Activated naive CD8-positive, alpha-beta T cell (primary cell): ENCODE results near the gene GPR101.
A peak's percentile ranks its signal among the peaks of the same experiment; 100 is the strongest.
"Not testable (repeated sequence)": the region's sequence is repeated elsewhere in the genome, so short reads cannot be mapped to it uniquely, and the experiment has no call there.

Experiments
- H3K27ac Mint-ChIP-seq: one replicate; pipeline ENCODE4 v1.8.0; 2021; ENCODE audit warnings: mixed read lengths
- H3K27me3 Mint-ChIP-seq: one replicate; pipeline ENCODE4 v1.8.0; 2021; ENCODE audit warnings: mixed read lengths
- H3K36me3 Mint-ChIP-seq: one replicate; pipeline ENCODE4 v1.8.0; 2021; ENCODE audit warnings: mixed read lengths
- H3K4me1 Mint-ChIP-seq: one replicate; pipeline ENCODE4 v1.8.0; 2021; ENCODE audit warnings: low read depth, mixed read lengths
- H3K4me3 Mint-ChIP-seq: one replicate; pipeline ENCODE4 v1.8.0; 2021; ENCODE audit warnings: mild to moderate bottlenecking, mixed read lengths
- H3K9me3 Mint-ChIP-seq: one replicate; pipeline ENCODE4 v1.8.0; 2021; ENCODE audit warnings: low read depth, mixed read lengths

GPR101 gene

GRCh38 chrX:137034508-137034872 is 695 bp upstream of the GPR101 start:
- no peaks in the 10 kb centered on the region for H3K36me3 Mint-ChIP-seq
- H3K27me3 Mint-ChIP-seq, result peaks cover 21% of the 10 kb centered on the region
- no peaks in the 10 kb centered on the region for H3K9me3 Mint-ChIP-seq
- peak overlapping the region; percentile 77 for H3K4me3 Mint-ChIP-seq
- peaks cover 12% of the 10 kb centered on the region for H3K4me1 Mint-ChIP-seq
- no peak overlapping the region for H3K27ac Mint-ChIP-seq

DNA sequence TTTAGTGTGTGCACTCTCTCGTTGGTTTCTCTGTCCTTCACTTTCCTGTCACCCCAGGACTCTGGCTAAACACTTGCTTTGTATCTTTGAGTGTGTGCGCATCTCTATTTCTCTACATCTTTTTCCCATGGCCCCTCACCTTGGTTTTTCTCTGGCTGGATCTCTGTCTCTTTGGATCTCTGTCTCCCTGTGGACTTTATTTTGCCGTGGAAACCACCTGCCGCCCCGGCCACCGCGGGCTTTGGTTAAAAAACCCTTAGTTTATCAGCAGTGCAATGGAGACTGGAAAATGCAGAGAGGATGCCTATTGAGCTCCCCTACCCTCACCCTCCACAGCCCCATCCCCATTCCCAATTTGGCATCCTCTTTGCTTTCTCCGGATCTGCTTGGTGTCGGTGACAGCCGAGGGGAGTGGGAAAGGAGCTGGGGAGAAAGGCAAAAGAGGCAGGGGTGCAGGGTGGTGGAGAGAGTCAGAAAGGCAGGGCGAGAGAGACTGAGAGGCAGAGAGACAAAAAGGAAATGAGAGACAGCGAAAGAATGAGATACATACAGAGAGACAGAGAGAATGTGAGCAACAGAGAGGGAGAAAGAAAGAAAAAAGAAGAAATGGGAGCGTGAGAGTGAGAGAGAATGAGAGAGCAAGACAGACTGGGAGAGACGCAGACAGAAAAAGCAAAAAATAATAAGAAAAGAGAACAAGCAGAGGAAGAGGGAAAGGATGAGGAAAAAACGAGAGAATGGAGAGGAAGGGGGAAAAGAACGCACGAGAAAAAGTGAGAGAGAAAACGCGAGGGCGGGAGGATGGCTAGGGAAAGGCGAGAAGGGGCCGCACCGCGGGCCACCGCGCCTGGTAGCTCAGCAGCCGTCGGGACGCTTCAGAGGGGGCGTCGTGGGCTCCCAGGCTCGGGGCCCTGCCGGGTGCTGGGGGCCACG is 688 bp downstream of the GPR101 start:
- Mint-ChIP-seq H3K36me3 (no peaks in the 10 kb centered on the region), H3K27me3 (peaks cover 21% of the 10 kb centered on the region), H3K27ac (no peak overlapping the region), H3K9me3 (no peaks in the 10 kb centered on the region), H3K4me3 (no peak overlapping the region), H3K4me1 (peaks cover 12% of the 10 kb centered on the region)

GRCh38 chrX:137032341-137032694 is 1.5 kb downstream of the GPR101 start:
- H3K27ac Mint-ChIP-seq, result no peak overlapping the region
- H3K36me3 Mint-ChIP-seq, result no peaks in the 10 kb centered on the region
- H3K4me1 Mint-ChIP-seq, result peaks cover 12% of the 10 kb centered on the region
- H3K9me3 Mint-ChIP-seq, result no peaks in the 10 kb centered on the region
- no peak overlapping the region for H3K4me3 Mint-ChIP-seq
- H3K27me3 Mint-ChIP-seq, result peaks cover 21% of the 10 kb centered on the region

DNA sequence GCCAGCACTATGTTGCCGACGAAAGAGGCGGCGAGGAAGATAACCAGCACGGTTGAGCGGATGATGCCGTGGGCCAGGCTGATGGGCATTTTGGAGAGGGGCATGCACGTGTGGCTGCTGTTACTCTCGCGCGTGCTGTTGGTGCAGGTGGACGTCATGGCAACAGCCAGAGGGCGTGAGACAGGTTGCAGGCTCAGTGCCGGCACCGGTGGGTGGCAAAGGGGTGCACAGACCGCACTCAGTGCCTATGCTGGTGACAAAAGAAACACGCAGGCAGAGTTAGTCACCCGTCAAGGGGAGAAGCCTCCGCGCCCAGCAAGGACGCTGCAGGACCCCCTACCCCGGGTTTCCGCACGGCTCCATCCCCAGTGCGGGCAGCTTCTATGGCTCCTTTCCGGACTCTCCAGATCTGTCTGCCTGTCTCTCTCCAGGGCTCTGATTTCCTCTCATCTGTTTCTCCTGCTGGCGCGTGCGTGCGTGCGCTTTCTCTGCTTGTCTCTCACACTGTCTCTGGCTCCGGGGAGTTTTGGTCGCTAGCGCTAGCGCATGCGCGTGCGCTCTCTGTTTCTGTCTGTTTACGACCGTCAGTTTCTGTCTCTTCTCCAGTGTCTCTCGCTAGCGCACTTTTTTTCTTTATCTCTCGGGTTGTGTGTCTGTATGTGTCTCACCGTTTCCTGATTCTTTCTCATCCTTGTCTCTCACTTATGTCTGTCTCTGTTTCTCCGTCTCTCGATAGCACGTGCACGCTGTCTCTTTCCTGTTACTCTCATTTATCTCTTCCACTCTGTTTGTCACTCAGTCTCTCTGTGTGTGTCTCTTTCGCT is 2.1 kb downstream of the GPR101 start:
- H3K4me3 Mint-ChIP-seq, result no peak overlapping the region
- H3K27me3 Mint-ChIP-seq, result peaks cover 21% of the 10 kb centered on the region
- no peak overlapping the region for H3K27ac Mint-ChIP-seq
- H3K36me3 Mint-ChIP-seq, result no peaks in the 10 kb centered on the region
- H3K4me1 Mint-ChIP-seq, result peaks cover 12% of the 10 kb centered on the region
- H3K9me3 Mint-ChIP-seq, result no peaks in the 10 kb centered on the region

DNA sequence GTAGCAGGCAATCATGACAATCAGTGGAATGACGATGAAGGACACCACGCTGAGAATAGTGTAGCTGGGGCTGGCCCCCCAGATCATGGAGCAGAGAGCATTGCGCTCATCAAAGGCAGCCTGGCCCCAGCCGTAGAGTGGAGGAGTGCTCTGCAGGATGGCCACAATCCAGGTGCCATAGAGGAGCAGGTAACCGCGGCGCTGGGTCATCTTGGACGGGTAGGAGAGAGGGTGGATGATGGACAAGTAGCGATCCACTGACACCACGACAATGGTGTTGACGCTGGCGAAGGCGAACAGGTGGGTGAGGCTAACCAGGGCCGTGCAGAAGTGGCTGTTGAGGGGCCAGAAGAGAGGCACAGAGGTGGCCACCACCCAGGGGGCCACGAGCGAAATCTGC is 2.8 kb downstream of the GPR101 start:
- Mint-ChIP-seq H3K4me1 (peaks cover 12% of the 10 kb centered on the region), H3K27me3 (peaks cover 24% of the 10 kb centered on the region), H3K36me3 (no peaks in the 10 kb centered on the region), H3K27ac (peak overlapping the region; percentile 54), H3K9me3 (no peaks in the 10 kb centered on the region), H3K4me3 (no peak overlapping the region)

DNA sequence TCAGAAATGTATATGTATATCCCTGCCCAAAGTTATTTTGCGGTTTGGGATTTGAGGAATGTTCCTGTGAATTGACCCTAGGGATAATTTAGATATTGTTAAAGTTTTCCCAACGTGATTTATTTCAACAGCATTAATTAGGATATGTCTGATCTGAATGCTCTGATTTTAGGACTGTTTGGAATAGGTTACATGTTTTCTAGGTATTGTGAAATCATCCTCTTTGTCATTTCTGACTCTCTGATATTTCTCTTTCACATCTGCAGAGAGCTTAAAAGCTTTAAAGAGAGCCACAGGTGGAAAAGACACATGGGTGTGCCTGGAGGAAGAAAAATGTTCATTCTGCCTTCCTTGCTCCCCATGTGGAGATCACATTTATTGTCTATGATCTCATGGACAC is 5.1 kb downstream of the GPR101 start:
- no peaks in the 10 kb centered on the region for H3K36me3 Mint-ChIP-seq
- H3K4me3 Mint-ChIP-seq, result no peak overlapping the region
- H3K27me3 Mint-ChIP-seq, result peaks cover 19% of the 10 kb centered on the region
- H3K4me1 Mint-ChIP-seq, result peaks cover 8% of the 10 kb centered on the region
- H3K27ac Mint-ChIP-seq, result no peak overlapping the region
- no peaks in the 10 kb centered on the region for H3K9me3 Mint-ChIP-seq

- Mint-ChIP-seq H3K4me3 (no peak overlapping the region), H3K27ac (no peak overlapping the region), H3K9me3 (no peaks in the 10 kb centered on the region), H3K36me3 (no peaks in the 10 kb centered on the region), H3K27me3 (peaks cover 14% of the 10 kb centered on the region), H3K4me1 (peaks cover 3% of the 10 kb centered on the region)
These were observed 7.9 kb downstream of the GPR101 start for GRCh38 chrX:137025930-137026329.

- not testable (repeated sequence) for H3K9me3 Mint-ChIP-seq, H3K36me3 Mint-ChIP-seq, H3K4me3 Mint-ChIP-seq, H3K4me1 Mint-ChIP-seq, H3K27me3 Mint-ChIP-seq, H3K27ac Mint-ChIP-seq
These were observed 33.6 kb downstream of the GPR101 start for GRCh38 chrX:137000236-137000635.

DNA sequence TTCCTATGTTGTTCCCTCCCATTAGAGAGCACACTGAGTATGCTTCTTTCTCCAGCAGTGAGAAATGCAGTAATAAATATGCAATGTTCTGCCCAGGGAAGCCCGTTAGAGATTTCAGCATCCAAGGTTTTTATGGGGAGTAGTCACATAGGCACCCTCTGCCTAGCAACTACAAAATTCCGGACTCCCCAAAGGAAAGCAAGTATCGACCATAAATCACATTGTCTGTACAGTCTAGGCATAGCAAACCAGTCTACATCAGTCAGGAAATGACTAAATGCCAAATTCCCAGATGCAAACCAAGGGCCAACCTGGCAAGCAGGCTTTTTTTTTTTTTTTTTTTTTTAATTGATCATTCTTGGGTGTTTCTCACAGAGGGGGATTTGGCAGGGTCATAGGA is 34.8 kb downstream of the GPR101 start:
- Mint-ChIP-seq H3K27me3 (no peaks in the 10 kb centered on the region), H3K4me1 (no peaks in the 10 kb centered on the region), H3K9me3 (no peaks in the 10 kb centered on the region), H3K27ac (no peak overlapping the region), H3K4me3 (no peak overlapping the region), H3K36me3 (no peaks in the 10 kb centered on the region)
